ENCODE results near the gene RNU6-8. TPM values are rescaled to one million over a fixed set of nuclear protein-coding genes. Genes with fewer than 3 reads are reported as not detected.

RNU6-8 gene
- total RNA-seq, 2 donors from 2014 or later = not detected

DNA sequence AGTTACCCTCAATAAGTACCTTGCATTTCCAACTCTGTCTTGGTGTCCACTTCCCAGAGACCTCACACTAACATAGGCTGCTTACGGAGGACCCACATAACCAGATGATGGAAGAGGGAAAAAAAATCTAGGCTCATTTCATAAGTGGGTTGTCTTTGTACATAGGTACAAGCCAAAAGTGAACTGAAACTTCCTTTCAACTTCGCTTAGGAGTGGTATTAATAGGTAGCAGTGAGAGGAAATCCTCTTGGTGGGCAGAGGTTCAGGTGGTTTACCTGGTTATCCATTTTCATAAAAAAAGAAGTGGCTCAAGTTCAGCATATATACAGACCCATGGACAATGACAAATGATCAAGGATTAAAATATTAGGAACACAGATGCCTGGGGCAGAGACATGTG is 37.0 kb downstream of the RNU6-8 start:
- Histone ChIP-seq H3K4me3 (no peak overlapping the region), H3K9me3 (no peaks in the 10 kb centered on the region), H3K27me3 (no peaks in the 10 kb centered on the region), H3K36me3 (no peaks in the 10 kb centered on the region), H3K9ac (ENCODE audit: low read depth in 2 of 2, low read length in 2 of 2) (no peak overlapping the region), H3K4me1 (no peaks in the 10 kb centered on the region), H3K27ac (no peak overlapping the region)
- no peak for DNase-seq
- intact Hi-C loops (cut with DNase I) = no loop called here
- no peak for TF ChIP-seq CTCF (IDR thresholded peaks at IDR 0.05)

Other genes starting within 250 kb of the RNU6-8 start
- gene ARHGAP5, start 126.0 kb downstream of the RNU6-8 start, total RNA-seq = 100 to 1,000 TPM in 1 of 2 donors, 10 to 100 TPM in 1; 77.8 to 140 TPM
- gene RNU6-7, start 1.2 kb downstream of the RNU6-8 start, total RNA-seq = not detected
- gene AKAP6, start 126.0 kb upstream of the RNU6-8 start, total RNA-seq = 10 to 100 TPM in 1 of 2 donors, 1 to 10 TPM in 1; 1.3 to 10.3 TPM